ENCODE results near the gene OR2V1.
"Not testable (repeated sequence)": the region's sequence is repeated elsewhere in the genome, so short reads cannot be mapped to it uniquely, and the experiment has no call there.

OR2V1 gene

DNA sequence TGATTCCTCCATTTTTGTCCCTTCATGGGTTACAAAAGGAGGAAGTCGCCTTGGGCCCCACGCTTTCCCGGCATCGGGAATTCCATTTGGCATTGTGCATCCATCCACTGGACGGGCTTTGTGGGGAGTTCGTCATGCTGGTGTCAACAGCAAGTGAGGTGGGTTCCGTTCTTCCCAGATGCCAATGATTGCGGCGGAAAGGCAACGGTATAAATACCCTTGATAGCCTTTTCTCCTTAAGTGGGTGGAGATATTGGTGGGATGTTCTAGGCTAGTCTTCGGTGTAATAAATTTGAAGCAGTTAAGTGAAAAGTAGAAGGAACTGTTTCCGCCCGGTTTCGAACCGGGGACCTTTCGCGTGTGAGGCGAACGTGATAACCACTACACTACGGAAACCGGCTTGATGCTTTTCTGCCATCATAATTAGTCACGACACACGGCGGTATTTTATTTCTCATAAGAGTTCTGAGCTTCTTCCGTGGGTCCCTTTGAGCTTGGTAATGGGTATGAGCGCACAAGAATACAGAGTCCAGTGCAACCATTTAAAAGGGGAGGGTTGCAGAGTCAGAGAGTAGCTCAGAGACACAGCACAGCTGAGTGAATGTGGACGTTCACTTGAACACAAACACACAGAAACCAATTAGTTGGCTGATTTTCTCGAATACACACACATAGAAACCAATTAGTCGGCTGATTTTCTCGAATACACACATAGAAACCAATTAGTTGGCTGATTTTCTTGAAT, 28.9 kb downstream of the OR2V1 start:
- not testable (repeated sequence) for DNase-seq (ENCODE audit: low read depth in 2 of 2)

DNA sequence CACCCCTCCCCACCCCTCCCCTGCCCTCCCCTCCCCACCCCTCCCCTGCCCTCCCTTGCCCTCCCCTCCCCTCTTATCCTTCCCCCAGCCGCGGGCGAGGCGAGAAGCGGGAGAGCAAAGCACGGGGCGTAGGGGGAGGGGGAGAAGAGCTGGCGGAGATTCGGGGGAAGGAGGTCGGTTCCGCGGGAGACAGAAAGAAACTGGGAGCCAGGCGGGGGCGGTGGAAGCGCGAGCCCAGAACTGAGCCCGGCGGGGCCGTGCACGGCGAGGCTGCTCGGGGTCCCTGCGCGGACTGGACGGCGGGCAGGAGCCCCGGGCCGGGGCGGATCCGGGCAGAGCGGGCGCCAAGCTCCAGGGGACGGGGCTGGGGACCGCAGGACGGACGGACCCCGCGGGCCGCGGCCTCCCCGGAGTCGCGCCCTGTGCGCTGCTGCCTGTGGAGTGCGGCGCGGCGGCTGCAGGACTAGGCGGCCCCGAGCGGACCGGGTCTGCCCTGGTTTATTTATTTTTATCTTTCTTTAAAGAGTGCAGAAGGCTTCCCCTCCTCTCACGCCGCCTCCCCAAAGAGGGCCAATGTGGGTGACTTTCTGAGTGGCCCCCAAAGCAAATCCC, 29.8 kb downstream of the OR2V1 start:
- DNase-seq (ENCODE audit: low read depth in 2 of 2), result not testable (repeated sequence)

DNA sequence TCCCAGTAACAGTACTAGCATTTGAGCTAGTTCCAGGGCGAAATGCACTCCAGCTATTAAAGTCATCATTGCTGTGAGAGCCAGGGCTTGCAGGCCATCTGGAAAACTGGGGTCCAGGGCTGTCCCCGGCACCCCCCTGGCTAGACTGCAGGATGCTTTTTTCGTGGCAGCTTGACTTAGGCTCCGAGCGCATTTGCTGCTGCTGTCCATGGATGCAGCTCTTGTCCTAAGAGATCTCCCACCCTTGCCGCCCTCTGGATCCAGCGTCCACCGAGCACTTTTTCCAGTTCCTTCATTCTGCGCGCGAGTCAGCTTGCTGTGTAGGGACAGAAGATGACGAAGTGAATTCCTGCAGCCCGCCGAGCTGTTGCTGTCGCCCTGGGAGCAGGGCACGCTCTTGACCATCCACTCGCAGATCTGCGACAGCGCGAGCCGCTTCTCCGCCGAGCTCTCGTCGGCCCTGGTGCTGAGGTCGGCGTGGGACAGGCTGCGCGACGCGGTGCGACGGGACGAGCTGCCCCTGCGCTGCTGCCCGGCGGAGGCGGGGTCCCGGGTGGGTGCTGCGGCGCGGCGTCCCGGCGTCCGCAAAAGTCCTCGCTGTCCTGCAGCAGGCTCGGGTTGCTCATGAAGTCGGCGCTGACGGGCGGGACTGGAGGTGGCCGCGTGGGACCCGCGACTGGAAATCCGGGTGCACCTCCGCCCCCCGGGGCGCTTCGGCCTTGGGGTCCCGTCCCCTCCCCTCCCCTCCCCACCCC, 30.7 kb downstream of the OR2V1 start:
- no peak for DNase-seq (ENCODE audit: low read depth in 2 of 2)

DNA sequence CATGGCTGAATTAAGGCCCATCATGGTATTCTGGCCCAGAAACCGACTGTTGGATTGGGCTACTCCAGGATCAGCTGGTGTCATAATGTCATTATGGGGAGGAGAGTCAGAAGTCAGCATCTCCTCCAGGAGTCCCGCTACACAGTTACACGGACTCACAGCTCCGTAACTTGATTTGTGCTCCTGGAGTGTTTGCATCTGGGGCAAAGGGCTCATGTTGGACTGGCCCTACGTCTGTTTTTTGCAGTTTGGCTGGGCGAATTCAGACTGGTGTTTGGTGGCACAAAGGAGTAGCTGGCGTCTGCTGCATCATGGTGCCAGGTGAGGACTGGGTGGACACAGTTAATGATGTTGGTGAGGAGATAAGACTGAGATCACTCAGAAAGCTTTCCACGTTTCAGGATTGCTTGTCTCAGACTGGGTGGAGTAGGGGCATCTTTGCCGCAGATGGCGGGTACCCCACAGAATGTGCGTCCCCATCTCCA, 31.3 kb downstream of the OR2V1 start:
- no peak for DNase-seq (ENCODE audit: low read depth in 2 of 2)

DNA sequence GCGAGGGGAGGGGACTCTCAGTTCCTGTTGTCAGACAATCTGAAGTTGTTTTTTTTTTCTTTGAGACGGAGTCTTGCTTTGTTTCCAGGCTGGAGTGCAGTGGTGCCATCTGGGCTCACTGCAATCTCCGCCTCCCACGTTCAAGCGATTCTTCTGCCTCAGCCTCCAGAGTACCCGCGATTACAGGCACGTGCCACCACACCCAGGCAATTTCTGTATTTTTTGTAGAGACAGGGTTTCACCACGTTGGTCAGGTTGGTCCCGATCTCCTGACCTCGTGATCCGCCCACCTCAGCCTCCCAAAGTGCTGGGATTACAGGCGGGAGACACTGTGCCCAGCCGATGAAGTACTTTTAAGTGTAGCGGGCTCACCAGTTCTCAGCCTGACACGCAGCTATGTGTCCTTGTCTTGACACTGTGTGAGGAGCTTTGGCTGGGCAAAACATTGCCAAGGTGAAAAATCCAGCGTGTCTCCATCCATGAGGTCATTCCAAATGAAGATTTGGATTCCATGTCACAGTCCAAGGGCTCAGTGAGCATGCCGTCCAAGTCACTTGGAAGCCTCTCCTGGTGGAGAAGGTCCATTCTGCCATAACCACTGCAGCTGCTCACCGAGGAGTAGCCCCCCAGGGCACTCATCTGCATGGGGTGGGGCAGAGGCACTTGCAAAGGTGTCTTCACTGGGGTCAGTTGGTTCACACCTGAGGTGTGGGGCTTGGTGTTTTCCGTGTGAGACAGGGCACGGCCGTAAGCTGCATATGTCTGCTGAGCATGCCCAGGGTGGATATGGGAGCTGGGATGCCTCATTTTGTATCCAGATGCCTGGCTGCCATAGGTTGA, 32.0 kb downstream of the OR2V1 start:
- no peak for DNase-seq (ENCODE audit: low read depth in 2 of 2)

DNA sequence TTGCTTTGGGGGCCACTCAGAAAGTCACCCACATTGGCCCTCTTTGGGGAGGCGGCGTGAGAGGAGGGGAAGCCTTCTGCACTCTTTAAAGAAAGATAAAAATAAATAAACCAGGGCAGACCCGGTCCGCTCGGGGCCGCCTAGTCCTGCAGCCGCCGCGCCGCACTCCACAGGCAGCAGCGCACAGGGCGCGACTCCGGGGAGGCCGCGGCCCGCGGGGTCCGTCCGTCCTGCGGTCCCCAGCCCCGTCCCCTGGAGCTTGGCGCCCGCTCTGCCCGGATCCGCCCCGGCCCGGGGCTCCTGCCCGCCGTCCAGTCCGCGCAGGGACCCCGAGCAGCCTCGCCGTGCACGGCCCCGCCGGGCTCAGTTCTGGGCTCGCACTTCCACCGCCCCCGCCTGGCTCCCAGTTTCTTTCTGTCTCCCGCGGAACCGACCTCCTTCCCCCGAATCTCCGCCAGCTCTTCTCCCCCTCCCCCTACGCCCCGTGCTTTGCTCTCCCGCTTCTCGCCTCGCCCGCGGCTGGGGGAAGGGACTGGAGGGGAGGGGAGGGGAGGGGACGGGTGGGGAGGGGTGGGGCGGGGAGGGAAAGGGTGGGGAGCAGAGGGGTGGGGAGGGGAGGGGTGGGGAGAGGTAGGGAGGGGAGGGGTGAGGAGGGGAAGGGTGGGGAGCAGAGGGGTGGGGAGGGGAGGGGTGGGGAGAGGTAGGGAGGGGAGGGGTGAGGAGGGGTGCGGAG, 33.0 kb downstream of the OR2V1 start:
- not testable (repeated sequence) for DNase-seq (ENCODE audit: low read depth in 2 of 2)

DNA sequence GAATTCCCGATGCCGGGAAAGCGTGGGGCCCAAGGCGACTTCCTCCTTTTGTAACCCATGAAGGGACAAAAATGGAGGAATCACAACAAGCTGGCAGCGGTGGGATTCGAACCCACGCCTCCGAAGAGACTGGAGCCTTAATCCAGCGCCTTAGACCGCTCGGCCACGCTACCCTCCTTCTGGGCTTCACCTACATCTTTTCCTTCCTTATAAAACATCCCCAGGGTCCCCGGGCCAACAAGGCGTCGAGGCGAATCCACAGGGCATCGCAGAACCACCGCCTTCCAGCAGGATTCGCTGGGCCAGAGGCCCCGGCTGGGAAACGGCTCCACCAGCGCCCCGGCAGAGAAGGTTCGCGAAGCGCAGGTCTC, 33.6 kb downstream of the OR2V1 start:
- DNase-seq (ENCODE audit: low read depth in 2 of 2), result not testable (repeated sequence)

DNA sequence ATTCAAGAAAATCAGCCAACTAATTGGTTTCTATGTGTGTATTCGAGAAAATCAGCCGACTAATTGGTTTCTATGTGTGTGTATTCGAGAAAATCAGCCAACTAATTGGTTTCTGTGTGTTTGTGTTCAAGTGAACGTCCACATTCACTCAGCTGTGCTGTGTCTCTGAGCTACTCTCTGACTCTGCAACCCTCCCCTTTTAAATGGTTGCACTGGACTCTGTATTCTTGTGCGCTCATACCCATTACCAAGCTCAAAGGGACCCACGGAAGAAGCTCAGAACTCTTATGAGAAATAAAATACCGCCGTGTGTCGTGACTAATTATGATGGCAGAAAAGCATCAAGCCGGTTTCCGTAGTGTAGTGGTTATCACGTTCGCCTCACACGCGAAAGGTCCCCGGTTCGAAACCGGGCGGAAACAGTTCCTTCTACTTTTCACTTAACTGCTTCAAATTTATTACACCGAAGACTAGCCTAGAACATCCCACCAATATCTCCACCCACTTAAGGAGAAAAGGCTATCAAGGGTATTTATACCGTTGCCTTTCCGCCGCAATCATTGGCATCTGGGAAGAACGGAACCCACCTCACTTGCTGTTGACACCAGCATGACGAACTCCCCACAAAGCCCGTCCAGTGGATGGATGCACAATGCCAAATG, 34.1 kb downstream of the OR2V1 start:
- DNase-seq (ENCODE audit: low read depth in 2 of 2), result not testable (repeated sequence)

DNA sequence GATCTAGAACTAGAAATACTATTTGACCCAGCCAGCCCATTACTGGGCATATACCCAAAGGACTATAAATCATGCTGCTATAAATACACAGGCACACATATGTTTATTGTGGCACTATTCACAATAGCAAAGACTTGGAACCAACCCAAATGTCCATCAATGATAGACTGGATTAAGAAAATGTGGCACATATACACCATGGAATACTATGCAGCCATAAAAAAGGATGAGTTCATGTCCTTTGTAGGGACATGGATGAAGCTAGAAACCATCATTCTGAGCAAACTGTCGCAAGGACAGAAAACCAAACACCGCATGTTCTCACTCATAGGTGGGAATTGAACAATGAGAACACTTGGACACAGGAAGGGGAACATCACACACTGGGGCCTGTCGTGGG, 35.8 kb downstream of the OR2V1 start:
- DNase-seq (ENCODE audit: low read depth in 2 of 2), result not testable (repeated sequence)

DNA sequence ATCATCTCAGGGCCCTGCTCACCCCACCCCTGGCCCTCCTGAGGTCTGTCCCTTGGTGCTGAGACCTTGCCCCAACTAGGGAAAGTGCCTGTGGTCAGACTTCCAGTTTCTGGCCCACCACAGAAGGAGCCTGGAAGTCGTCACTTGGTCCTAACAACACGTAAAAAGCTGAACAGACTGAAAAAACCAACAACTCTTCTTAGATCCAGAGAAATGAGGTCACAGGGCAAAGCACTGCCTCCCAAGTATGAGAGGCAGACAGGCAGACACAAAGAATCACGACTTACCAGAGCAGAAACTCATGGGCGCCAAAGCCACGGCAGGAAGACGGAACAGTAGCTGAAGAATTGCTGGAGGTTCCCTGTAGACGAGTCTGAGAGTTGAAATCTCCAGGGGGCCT, 38.5 kb downstream of the OR2V1 start:
- DNase-seq (ENCODE audit: low read depth in 2 of 2), result no peak

DNA sequence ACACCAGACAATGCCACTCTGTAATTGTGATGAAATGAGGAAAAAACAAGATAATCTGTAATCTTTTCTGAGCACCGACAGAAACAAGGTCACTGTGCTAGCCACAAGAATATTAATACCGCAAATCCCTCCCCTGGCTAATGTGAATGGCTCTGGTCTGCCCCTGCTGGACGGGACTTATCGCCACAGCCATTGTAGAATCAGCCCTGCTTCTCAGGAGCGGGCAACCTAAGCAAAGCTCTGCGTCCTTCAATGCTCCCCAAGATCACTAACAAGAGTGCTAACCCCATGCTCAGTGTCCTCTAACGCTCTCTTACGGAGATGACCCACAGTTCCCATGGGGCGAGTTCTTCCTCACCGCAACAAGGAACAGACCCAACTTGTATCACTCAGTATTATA, 42.7 kb downstream of the OR2V1 start:
- no peak for DNase-seq (ENCODE audit: low read depth in 2 of 2)

DNA sequence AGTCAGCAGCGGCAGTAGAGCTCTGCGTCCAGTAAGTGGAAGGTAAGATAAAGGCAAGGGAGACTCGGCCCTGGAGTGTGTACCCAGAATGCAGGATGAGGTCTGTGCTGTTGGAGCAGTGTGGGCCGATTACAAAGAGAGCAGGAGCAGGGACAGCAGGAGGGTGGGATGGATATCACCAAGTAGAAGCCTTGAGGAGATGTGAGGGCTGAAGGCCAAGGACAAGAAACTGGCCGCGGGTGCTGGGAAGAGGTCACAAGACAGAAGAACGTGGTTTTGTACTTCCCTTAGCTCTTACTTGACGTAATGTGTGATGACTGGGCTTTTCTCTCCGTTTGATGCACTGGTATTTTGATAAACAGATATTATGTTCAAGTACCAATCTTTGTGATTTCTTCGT, 43.7 kb downstream of the OR2V1 start:
- no peak for DNase-seq (ENCODE audit: low read depth in 2 of 2)

DNA sequence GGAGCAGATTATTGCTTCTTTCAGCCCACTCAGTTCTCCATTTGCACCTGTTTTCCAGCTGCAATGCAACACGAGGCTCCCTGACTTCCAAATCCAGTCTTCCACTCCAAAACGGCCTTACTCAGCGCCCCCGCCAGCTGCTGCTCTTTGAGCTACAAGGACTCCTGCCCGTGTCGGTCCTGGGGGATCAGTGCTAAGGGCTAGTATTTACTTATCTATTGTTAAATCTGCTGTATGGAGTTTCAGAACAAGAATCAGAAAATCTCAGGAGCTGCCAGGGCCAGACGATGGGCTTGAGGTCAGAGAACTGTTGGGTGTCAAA, 44.1 kb downstream of the OR2V1 start:
- DNase-seq (ENCODE audit: low read depth in 2 of 2), result no peak

DNA sequence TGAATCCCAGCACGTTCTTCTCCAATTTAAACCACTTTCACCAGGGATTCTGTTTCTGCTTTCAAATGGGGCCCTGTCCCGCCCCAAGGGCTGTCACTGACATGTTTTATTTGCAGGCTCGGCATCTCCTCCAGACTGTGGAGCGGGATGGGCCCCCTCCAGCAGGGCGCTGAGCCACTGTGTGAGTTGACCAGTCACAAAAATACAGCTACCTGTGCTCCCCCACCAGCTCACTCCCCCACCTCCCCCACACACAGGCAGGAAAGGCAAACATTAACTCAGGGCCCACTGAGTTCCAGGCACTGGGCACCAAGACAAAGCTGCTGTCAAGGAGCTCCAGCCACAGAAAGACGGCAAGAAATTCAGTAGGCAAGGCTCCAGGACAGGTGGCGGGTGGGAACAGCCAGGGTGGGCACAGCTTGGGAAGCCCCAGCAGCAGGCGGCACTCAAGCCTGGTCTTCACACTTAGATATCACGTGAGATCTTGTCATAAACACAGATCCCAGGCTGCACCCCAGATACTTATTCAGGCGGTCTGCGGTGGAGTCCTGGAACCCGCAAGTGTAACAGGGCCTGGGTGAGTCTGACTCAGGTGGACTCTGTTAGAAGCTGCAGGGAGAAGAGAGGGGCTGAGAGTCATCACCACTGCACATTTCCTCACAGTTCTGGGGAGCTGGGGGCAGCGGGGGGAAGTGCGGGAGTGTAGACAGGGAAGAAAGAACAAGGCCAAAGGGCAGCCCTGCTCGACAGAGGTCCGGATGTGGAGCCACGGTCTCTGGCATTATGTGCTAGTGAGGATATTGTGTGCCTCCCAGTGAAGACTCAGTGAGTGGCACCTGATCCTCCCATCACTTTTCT, 44.7 kb downstream of the OR2V1 start:
- DNase-seq (ENCODE audit: low read depth in 2 of 2), result no peak

DNA sequence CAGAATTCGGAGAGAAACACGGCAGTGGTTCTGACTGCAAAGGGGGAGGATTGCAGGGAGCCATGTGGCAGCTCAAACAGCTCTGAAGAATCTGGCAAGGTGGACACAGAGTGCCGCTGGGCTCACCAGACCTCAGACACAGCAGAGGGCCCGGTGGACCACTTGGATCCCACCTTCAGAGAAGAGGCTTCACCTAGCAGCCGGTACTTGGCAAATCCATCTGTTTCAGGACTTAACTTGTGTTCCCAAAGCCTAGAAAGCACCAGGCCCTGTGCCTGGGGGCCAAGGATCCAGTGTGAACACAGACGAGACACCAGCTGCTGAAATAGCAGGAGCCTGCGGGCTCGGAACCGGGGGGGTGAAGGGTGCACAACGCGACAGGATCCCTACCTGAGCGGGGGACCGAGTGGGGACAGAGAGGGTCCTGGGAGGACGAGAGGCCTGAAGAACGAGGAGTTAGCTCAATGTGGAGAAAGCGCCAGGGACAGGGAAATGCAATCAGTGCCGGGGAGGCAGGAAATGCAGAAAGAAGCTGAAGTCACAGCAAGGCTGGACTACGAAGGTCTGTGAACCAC, 46.3 kb downstream of the OR2V1 start:
- DNase-seq (ENCODE audit: low read depth in 2 of 2), result no peak

DNA sequence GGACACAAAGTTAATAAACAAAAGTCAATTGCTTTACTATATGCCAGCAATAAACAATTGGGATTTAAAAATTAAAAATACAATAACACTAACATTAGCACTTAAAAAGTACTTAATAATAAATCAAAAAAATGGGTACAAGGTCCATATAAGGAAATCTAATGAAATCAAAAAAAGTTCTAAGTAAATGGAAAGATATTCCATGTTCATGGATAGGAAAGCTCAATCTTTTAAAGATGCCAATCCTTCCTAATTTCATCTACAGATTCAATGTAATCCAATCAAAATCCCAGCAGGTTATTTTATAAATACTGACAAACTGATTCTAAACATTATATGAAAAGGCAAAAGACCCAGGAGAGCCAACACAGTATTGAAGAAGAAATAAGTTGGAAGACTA, 49.0 kb downstream of the OR2V1 start:
- no peak for DNase-seq (ENCODE audit: low read depth in 2 of 2)

DNA sequence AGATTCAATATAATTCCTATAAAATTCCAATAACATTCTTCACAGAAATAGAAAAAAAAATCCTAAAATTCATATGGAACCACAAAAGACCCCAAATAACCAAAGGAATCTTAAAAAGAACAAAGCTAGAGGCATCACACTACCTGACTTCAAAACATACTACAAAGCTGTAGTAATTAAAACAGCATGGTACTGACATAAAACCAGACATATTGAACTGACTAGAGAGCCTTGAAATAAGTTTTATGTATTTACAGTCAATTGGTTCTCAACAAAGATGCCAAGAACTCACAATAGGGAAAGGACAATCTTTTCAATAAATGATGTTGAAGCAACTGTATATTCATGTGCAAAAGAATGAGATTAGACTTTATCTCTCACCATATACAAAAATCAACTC, 54.0 kb downstream of the OR2V1 start:
- DNase-seq (ENCODE audit: low read depth in 2 of 2), result no peak

Data from stimulated activated CD8-positive, alpha-beta memory T cell treated with anti-CD3 and anti-CD28 coated beads, Interleukin-2, amount 100 ng/mL, for 1 hour (primary cell).